LNCAP (cell line): Measurements from ENCODE around the gene CPPED1.

Source experiments
- TF ChIP-seq, protein P1 (sequence below): fragments of 450-650 bp; IDR thresholded peaks from 2 replicates; pipeline ENCODE4 v1.5.1; 2017; ENCODE audit warnings: mild to moderate bottlenecking

The CPPED1 gene

DNA sequence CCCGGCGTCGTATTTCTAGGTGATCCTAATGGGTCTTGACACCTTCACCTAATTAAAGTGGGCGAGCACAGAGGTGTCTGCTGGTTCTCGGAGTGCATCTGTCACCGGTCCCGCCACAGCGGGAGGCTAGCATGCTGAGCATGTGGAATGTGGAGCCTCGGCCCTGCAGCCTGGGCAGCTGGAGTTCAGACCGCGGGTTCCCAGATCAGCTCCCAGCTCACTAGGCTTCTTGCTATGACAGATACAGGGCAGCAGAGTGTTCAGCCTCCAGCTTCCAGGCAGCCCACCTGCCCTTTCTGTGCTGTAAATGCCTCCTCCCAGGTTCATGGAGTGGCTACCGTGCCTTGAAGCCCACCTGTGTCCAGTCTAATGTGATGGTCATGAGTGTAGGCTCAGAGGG is 166.7 kb downstream of the CPPED1 start:
- TF ChIP-seq, protein P1, sequence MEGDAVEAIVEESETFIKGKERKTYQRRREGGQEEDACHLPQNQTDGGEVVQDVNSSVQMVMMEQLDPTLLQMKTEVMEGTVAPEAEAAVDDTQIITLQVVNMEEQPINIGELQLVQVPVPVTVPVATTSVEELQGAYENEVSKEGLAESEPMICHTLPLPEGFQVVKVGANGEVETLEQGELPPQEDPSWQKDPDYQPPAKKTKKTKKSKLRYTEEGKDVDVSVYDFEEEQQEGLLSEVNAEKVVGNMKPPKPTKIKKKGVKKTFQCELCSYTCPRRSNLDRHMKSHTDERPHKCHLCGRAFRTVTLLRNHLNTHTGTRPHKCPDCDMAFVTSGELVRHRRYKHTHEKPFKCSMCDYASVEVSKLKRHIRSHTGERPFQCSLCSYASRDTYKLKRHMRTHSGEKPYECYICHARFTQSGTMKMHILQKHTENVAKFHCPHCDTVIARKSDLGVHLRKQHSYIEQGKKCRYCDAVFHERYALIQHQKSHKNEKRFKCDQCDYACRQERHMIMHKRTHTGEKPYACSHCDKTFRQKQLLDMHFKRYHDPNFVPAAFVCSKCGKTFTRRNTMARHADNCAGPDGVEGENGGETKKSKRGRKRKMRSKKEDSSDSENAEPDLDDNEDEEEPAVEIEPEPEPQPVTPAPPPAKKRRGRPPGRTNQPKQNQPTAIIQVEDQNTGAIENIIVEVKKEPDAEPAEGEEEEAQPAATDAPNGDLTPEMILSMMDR: no peak

GRCh38 chr16:12629271-12629670 is 174.4 kb downstream of the CPPED1 start:
- TF ChIP-seq, protein P1: no peak

DNA sequence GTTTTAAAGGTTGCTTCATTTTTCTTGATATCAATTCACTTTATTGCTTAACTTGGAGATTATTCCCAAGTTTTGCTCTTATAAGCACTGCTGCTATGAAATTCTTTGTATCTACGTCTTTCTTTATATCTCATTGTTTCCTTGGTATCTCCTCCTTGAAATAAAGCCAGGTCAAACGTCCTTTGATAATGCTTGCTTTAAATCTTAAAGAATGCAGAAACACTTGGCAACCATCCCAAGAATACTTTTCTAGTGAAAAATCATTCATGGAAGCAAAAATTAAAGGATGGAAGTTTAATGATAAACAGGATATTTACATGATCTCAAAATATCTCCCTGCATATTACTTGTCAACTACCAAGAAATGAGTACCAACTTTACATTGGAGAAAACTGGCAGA is 175.2 kb downstream of the CPPED1 start:
- TF ChIP-seq, protein P1: no peak

DNA sequence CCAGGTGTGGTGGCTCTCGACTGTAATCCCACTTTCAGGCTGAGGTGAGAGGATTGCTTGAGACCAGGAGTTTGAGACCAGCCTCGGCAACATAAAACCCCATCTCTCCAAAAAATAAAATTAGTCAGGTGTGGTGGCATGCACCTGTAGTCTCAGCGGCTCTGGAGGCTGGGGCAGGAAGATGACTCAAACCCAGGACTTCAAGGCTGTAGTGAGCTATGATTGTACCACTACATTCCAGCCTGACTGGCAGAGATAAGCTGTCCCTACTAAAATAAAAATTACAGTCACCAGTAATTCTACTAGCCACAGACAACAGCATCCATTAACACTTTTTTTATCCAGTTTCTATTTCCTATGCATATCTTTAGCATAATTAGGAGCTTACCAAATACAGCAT is 176.3 kb downstream of the CPPED1 start:
- TF ChIP-seq, protein P1: no peak

DNA sequence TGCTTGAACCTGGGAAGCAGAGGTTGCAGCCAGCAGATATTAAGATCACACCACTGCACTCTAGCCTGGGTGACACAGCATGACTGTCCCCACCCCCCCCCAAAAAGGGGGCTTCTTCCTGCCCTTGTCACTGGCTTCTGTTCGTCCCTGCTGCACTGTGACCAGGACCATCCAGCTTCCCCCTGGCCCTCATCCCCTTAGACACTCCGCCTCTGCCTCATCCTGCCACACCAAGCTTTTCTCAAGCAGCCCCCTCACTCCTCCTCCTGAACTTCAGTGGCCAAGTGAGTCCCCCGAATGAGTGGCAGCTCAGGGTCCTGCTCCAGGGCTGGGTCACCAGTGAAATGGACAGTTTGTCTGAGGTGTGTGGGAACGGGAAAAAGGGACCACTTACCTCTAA is 177.3 kb downstream of the CPPED1 start:
- TF ChIP-seq, protein P1: no peak

DNA sequence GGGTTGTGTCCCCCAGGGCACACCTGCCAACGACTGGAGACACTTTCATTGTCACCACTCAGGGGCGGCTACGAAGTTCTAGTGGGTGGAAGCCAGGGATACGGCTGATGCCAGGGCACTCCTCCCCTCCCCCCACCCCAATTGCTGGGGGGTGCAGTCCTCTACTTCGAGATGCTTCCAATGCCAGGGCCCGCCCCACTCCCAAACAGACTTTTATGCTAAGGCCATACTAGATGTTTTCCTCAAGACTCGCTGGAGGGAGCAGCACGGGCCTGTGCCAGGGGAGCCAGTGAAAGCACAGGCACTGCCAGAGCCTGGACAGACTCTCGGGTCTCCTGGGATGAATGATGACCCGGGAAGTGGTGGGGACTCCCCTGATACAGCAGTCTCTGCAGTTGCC is 178.0 kb downstream of the CPPED1 start:
- TF ChIP-seq, protein P1: no peak

- TF ChIP-seq, protein P1: no peak
Measured at GRCh38 chr16:12625068-12625467, 178.6 kb downstream of the CPPED1 start.

GRCh38 chr16:12620150-12620549 is 183.5 kb downstream of the CPPED1 start:
- TF ChIP-seq, protein P1: no peak
